Osteoblast (primary cell): ENCODE results near the gene SLC22A14. TPM values are rescaled to one million over a fixed set of nuclear protein-coding genes. Genes with fewer than 3 reads are reported as not detected.

ENCODE experiments used
- DNase-seq: peaks from one replicate; pipeline ENCODE4 v3.0.0; 2011; ENCODE audit warnings: low spot score, mixed read lengths; ENCODE audit not compliant: insufficient read length; ENCODE audit errors: missing footprints
- H2AFZ ChIP-seq: 2 replicates; pipeline ENCODE4 v1.6.0; 2011; ENCODE audit warnings: mild to moderate bottlenecking, low read length
- H3K27ac ChIP-seq: 2 replicates; pipeline ENCODE4 v1.5.1; 2011; ENCODE audit warnings: mild to moderate bottlenecking, low read depth, low read length, moderate library complexity
- H3K27me3 ChIP-seq: 2 replicates; pipeline ENCODE4 v1.6.0; 2012; ENCODE audit warnings: mild to moderate bottlenecking, control low read depth, inconsistent platforms, low read length, moderate library complexity; ENCODE audit not compliant: insufficient read depth
- H3K36me3 ChIP-seq: 2 replicates; pipeline ENCODE4 v1.5.1; 2011; ENCODE audit warnings: mild to moderate bottlenecking, low read length, control low read depth, moderate library complexity; ENCODE audit not compliant: insufficient read depth
- H3K4me1 ChIP-seq: 2 replicates; pipeline ENCODE4 v1.5.1; 2011; ENCODE audit warnings: mild to moderate bottlenecking, low read length, control low read depth, moderate library complexity; ENCODE audit not compliant: insufficient read depth
- H3K4me2 ChIP-seq: 2 replicates; pipeline ENCODE4 v1.6.0; 2011; ENCODE audit warnings: mild to moderate bottlenecking, low read length; ENCODE audit not compliant: insufficient read depth
- H3K4me3 ChIP-seq: fragments of 200-600 bp; sonication (generic); 3 replicates; pipeline ENCODE4 v1.5.1; 2012; ENCODE audit warnings: mild to moderate bottlenecking, low read length, inconsistent platforms; ENCODE audit not compliant: insufficient read depth
- H3K79me2 ChIP-seq: 2 replicates; pipeline ENCODE4 v1.6.0; 2012; ENCODE audit warnings: mild to moderate bottlenecking, low read length, control low read depth, inconsistent platforms; ENCODE audit not compliant: insufficient read depth
- H3K9me3 ChIP-seq: 2 replicates; pipeline ENCODE4 v1.5.1; 2011; ENCODE audit warnings: low read depth, low read length, control low read depth
- H4K20me1 ChIP-seq: 2 replicates; pipeline ENCODE4 v1.6.0; 2012; ENCODE audit warnings: mild to moderate bottlenecking, low read length, control low read depth; ENCODE audit not compliant: insufficient read depth
- CTCF ChIP-seq: IDR thresholded peaks from 2 replicates; pipeline ENCODE4 v1.5.1; 2011; ENCODE audit warnings: mild to moderate bottlenecking, low read depth, low read length, moderate library complexity; ENCODE audit errors: extremely low read depth
- total RNA-seq: library from RNA; depleted of rRNA; stranded (reverse); fragments of >200 nt; gene quantifications from 2 replicates; pipeline ENCODE4 v1.2.3, GENCODE V29; 2012

The SLC22A14 gene
- total RNA-seq, 1 donor, result 0.36 TPM

DNA sequence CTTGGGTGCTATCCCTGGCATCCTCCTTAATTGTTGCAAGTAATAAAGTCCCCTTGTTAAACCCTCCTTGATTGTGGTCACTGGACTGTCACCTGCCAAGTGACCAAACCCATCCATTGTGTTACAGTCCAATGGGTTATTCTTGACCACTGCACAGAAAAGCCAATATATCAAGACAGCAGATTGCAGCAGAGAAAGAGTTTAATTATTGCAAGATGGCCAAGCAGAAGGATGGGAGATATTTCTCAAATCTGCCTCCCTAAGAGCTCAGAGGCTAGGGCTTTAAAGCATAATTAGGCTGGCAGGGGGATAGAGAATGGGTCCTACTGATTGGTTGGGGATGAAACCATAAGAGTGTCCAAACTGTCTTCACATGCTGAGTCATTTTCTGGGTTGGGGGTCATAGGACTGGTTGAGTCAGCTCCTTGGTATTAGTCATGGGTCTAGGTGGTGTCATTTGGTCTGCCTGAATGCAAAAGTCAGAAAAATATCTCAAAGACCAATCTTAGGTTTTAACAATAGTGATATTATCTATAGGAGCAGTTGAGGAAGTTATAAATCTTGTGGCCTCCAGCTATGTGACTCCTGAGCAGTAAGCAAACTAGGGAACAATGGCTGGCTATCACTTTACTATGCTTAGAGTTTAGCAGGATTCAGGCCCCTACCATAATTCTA, 45.4 kb downstream of the SLC22A14 start:
- TF ChIP-seq CTCF, result no peak
- no peak overlapping the region for H3K4me2 ChIP-seq
- DNase-seq, result no peak

GRCh38 chr3:38331257-38332022, 49.3 kb downstream of the SLC22A14 start:
- no peak overlapping the region for H3K4me3 ChIP-seq
- TF ChIP-seq CTCF, result no peak
- no peak overlapping the region for H3K27ac ChIP-seq
- H3K4me1 ChIP-seq, result peaks cover 16% of the 10 kb centered on the region
- H3K4me2 ChIP-seq, result no peak overlapping the region
- no peaks in the 10 kb centered on the region for H4K20me1 ChIP-seq
- no peak overlapping the region for H2AFZ ChIP-seq
- no peaks in the 10 kb centered on the region for H3K79me2 ChIP-seq
- peaks cover 3% of the 10 kb centered on the region for H3K9me3 ChIP-seq
- H3K27me3 ChIP-seq, result no peaks in the 10 kb centered on the region
- H3K36me3 ChIP-seq, result no peaks in the 10 kb centered on the region
- no peak for DNase-seq

More for the DNA sequence above, 45.4 kb downstream of the SLC22A14 start:
- no peaks in the 10 kb centered on the region for H3K36me3 ChIP-seq
- H3K27me3 ChIP-seq, result peaks cover 4% of the 10 kb centered on the region
- H2AFZ ChIP-seq, result no peak overlapping the region
- H4K20me1 ChIP-seq, result no peaks in the 10 kb centered on the region
- peaks cover 4% of the 10 kb centered on the region for H3K4me1 ChIP-seq
- H3K27ac ChIP-seq, result peak overlapping the region; percentile 10
- no peak overlapping the region for H3K4me3 ChIP-seq
- H3K79me2 ChIP-seq, result no peaks in the 10 kb centered on the region
- H3K9me3 ChIP-seq, result peaks cover 3% of the 10 kb centered on the region

GRCh38 chr3:38332201-38332600, 50.1 kb downstream of the SLC22A14 start:
- no peak for TF ChIP-seq CTCF
- H4K20me1 ChIP-seq, result no peaks in the 10 kb centered on the region
- H3K4me3 ChIP-seq, result no peak overlapping the region
- no peak for DNase-seq
- peaks cover 2% of the 10 kb centered on the region for H3K9me3 ChIP-seq
- H2AFZ ChIP-seq, result no peak overlapping the region
- no peak overlapping the region for H3K27ac ChIP-seq
- H3K79me2 ChIP-seq, result no peaks in the 10 kb centered on the region
- no peak overlapping the region for H3K4me2 ChIP-seq
- H3K36me3 ChIP-seq, result no peaks in the 10 kb centered on the region
- no peaks in the 10 kb centered on the region for H3K27me3 ChIP-seq
- peaks cover 16% of the 10 kb centered on the region for H3K4me1 ChIP-seq
